Loucy (cell line): ENCODE results near the gene FOXP1.

ENCODE experiments used
- H2AFZ ChIP-seq: fragments of 200-600 bp; sonication (generic); 2 replicates; pipeline ENCODE4 v1.6.0; 2016; ENCODE audit warnings: antibody characterized with exemption, mild to moderate bottlenecking, low read length, moderate library complexity
- H3F3A ChIP-seq: fragments of 200-600 bp; 2 replicates; pipeline ENCODE4 v1.6.0; 2016; ENCODE audit warnings: antibody characterized with exemption, low read depth, mild to moderate bottlenecking
- H3K27me3 ChIP-seq: fragments of 200-600 bp; sonication (generic); 2 replicates; pipeline ENCODE4 v1.6.1; 2014; ENCODE audit warnings: low read length, mild to moderate bottlenecking; ENCODE audit not compliant: insufficient read depth, poor library complexity, severe bottlenecking
- H3K36me3 ChIP-seq: fragments of 200-600 bp; sonication (generic); 2 replicates; pipeline ENCODE4 v1.6.1; 2016; ENCODE audit warnings: low read length; ENCODE audit not compliant: insufficient read depth
- H3K4me1 ChIP-seq: fragments of 200-600 bp; sonication (generic); 2 replicates; pipeline ENCODE4 v1.5.1; 2014; ENCODE audit warnings: low read length, mild to moderate bottlenecking; ENCODE audit not compliant: insufficient read depth, poor library complexity, severe bottlenecking
- H3K4me2 ChIP-seq: fragments of 200-600 bp; sonication (generic); 2 replicates; pipeline ENCODE4 v1.6.0; 2014; ENCODE audit warnings: antibody characterized with exemption, low read length, low read depth, mild to moderate bottlenecking; ENCODE audit not compliant: poor library complexity, severe bottlenecking
- H3K4me3 ChIP-seq: fragments of 200-600 bp; sonication (generic); 2 replicates; pipeline ENCODE4 v1.5.1; 2014; ENCODE audit warnings: low read length, mild to moderate bottlenecking, mixed read lengths; ENCODE audit not compliant: poor library complexity, severe bottlenecking
- H3K79me2 ChIP-seq: fragments of 200-600 bp; sonication (generic); 2 replicates; pipeline ENCODE4 v1.6.1; 2014; ENCODE audit warnings: low read length; ENCODE audit not compliant: insufficient read depth
- H3K9ac ChIP-seq: fragments of 200-600 bp; sonication (generic); 2 replicates; pipeline ENCODE4 v1.6.0; 2014; ENCODE audit warnings: mild to moderate bottlenecking, low read depth, low read length, moderate library complexity; ENCODE audit not compliant: poor library complexity, severe bottlenecking
- H3K9me2 ChIP-seq: fragments of 200-600 bp; sonication (generic); replicated peaks from 2 replicates; pipeline ENCODE4 v1.6.1; 2016; ENCODE audit warnings: low read depth, low read length, mixed read lengths
- H3K9me3 ChIP-seq: fragments of 200-600 bp; sonication (generic); 2 replicates; pipeline ENCODE4 v1.6.1; 2014; ENCODE audit warnings: mild to moderate bottlenecking, antibody characterized with exemption, low read length, low read depth; ENCODE audit not compliant: insufficient read depth
- H4K20me1 ChIP-seq: fragments of 200-600 bp; sonication (generic); 2 replicates; pipeline ENCODE4 v1.6.0; 2014; ENCODE audit warnings: antibody characterized with exemption, low read length, mild to moderate bottlenecking; ENCODE audit not compliant: insufficient read depth, poor library complexity, severe bottlenecking
- EZH2phosphoT487 ChIP-seq: fragments of 200-600 bp; IDR thresholded peaks from 2 replicates; pipeline ENCODE4 v1.6.1; 2018; ENCODE audit warnings: antibody characterized with exemption, mild to moderate bottlenecking, moderate library complexity, borderline replicate concordance
- TF ChIP-seq, protein P1 (sequence below): fragments of 200-600 bp; sonication (generic); conservative IDR thresholded peaks from 2 replicates; pipeline ENCODE4 v1.5.1; 2014; ENCODE audit warnings: mild to moderate bottlenecking, antibody characterized with exemption, low read length

Gene FOXP1

DNA sequence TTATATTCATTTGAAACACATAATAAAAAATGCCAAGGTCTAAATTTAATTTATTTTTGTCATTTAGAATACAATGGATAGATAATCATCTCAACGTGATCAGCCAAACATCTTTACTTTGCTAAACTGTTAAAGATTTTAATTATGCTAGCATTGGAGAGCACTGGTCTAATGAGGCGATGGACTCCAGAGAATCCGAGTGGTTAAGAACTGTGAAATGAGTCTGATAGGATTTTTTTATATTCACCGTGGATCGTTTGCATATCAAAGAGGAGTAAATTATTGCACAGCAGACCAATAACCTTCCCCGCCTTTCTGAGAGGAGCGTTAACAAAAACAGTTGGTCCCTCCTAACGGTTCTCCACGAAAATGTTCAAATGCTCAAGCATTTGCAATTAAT, 540.8 kb downstream of the FOXP1 start:
- Histone ChIP-seq H2AFZ (no peak overlapping the region), H3K27me3 (no peaks in the 10 kb centered on the region), H3K9me3 (no peaks in the 10 kb centered on the region), H3K4me3 (no peak overlapping the region), H3K4me1 (peaks cover 4% of the 10 kb centered on the region), H3K9me2 (no peaks in the 10 kb centered on the region), H3K9ac (no peak overlapping the region), H4K20me1 (peaks cover 5% of the 10 kb centered on the region), H3F3A (no peaks in the 10 kb centered on the region), H3K4me2 (no peak overlapping the region), H3K36me3 (peaks cover 95% of the 10 kb centered on the region), H3K79me2 (peaks cover 21% of the 10 kb centered on the region; the same call in 1 of the 2 replicates)
- TF ChIP-seq, protein P1, sequence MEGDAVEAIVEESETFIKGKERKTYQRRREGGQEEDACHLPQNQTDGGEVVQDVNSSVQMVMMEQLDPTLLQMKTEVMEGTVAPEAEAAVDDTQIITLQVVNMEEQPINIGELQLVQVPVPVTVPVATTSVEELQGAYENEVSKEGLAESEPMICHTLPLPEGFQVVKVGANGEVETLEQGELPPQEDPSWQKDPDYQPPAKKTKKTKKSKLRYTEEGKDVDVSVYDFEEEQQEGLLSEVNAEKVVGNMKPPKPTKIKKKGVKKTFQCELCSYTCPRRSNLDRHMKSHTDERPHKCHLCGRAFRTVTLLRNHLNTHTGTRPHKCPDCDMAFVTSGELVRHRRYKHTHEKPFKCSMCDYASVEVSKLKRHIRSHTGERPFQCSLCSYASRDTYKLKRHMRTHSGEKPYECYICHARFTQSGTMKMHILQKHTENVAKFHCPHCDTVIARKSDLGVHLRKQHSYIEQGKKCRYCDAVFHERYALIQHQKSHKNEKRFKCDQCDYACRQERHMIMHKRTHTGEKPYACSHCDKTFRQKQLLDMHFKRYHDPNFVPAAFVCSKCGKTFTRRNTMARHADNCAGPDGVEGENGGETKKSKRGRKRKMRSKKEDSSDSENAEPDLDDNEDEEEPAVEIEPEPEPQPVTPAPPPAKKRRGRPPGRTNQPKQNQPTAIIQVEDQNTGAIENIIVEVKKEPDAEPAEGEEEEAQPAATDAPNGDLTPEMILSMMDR, result no peak
- TF ChIP-seq EZH2phosphoT487, result no peak

DNA sequence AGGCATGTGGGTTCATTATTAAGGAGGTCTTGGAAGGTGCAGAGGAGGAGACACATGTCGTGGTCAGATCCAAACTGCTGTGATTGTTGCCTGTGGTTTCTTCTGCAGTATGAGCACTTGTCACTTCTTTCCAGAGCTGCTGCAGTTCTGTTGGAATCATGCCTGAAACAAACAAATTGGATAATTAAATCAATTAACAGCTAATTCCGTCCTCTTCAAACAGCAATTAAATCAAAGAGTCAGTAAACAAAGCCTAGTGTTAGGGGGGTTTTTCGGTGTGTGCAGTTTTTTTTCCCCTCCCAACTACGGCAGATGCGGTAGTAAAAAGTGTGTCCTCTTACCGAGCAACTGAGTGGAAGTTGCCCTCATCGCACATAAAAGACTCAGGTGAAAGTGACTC, 542.2 kb downstream of the FOXP1 start:
- H3K27me3 ChIP-seq, result no peaks in the 10 kb centered on the region
- peaks cover 9% of the 10 kb centered on the region for H4K20me1 ChIP-seq
- peaks cover 96% of the 10 kb centered on the region for H3K36me3 ChIP-seq
- H3K4me1 ChIP-seq, result no peaks in the 10 kb centered on the region
- TF ChIP-seq, protein P1, result no peak
- no peak for TF ChIP-seq EZH2phosphoT487
- H3K9ac ChIP-seq, result no peak overlapping the region
- H3K9me3 ChIP-seq, result no peaks in the 10 kb centered on the region
- H3K79me2 ChIP-seq, result peaks cover 14% of the 10 kb centered on the region; the same call in 1 of the 2 replicates
- H3K4me3 ChIP-seq, result no peak overlapping the region
- no peak overlapping the region for H3K4me2 ChIP-seq
- no peak overlapping the region for H2AFZ ChIP-seq
- no peaks in the 10 kb centered on the region for H3F3A ChIP-seq
- no peaks in the 10 kb centered on the region for H3K9me2 ChIP-seq

DNA sequence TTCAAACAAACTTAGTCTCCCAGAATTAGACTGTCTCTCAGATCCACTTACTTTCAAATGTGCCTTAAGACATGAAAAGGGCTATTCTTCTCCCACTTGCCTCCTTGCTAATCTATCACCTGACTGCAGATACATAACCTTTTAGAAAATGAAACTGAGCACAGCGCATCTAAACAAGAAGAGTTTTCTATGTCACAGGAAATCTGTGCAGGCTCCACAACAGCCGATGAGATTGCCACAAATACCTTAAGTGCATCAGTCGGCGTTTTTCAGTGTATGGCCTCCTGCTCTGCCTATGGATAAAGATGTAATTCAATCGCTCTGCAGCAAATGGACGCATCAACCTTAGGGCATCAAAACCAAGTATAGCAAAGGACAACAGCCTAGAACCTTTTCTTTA, 544.2 kb downstream of the FOXP1 start:
- H3K4me3 ChIP-seq, result no peak overlapping the region
- peaks cover 33% of the 10 kb centered on the region; the same call in 1 of the 2 replicates for H3K79me2 ChIP-seq
- H3K27me3 ChIP-seq, result no peaks in the 10 kb centered on the region
- H3F3A ChIP-seq, result no peaks in the 10 kb centered on the region
- no peak overlapping the region for H3K9ac ChIP-seq
- peaks cover 15% of the 10 kb centered on the region for H3K4me1 ChIP-seq
- peaks cover 20% of the 10 kb centered on the region for H4K20me1 ChIP-seq
- H2AFZ ChIP-seq, result no peak overlapping the region
- H3K9me3 ChIP-seq, result no peaks in the 10 kb centered on the region
- peaks cover 94% of the 10 kb centered on the region for H3K36me3 ChIP-seq
- H3K9me2 ChIP-seq, result no peaks in the 10 kb centered on the region
- H3K4me2 ChIP-seq, result no peak overlapping the region
- TF ChIP-seq, protein P1, result no peak
- no peak for TF ChIP-seq EZH2phosphoT487
